SKM-1 treated with dmso at 0.1 percent for 144 hours (cell line): ENCODE measurements around the gene RABGAP1L.
"Not testable (repeated sequence)": the region's sequence is repeated elsewhere in the genome, so short reads cannot be mapped to it uniquely, and the experiment has no call there.

Source experiments
- DNase-seq: peaks from one replicate; lab custom pipeline; 2025; ENCODE audit not compliant: unreplicated experiment; lab: John Stamatoyannopoulos, UW

The RABGAP1L gene

DNA sequence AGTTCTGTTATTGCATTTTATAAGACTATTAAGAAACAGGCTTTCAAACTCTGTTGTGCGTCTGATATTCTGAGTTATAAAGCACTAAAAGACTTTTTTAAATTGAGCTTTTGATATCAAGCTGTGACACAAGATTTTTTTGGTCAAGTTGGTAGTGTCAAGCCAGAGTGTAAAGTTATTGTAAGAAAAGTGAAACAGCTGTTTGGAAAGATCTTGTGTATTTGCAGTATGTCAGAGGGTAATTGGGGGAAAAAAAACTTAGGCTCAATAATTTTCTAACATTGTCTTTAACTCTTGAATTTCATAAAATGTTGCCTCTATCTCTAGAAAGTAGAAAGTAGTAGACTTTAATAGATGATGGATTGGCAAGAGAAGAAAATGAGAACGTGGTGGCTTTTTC, 844.2 kb downstream of the RABGAP1L start:
- no peak for DNase-seq

GRCh38 chr1:175005085-175005783, 845.9 kb downstream of the RABGAP1L start:
- DNase-seq: no peak

DNA sequence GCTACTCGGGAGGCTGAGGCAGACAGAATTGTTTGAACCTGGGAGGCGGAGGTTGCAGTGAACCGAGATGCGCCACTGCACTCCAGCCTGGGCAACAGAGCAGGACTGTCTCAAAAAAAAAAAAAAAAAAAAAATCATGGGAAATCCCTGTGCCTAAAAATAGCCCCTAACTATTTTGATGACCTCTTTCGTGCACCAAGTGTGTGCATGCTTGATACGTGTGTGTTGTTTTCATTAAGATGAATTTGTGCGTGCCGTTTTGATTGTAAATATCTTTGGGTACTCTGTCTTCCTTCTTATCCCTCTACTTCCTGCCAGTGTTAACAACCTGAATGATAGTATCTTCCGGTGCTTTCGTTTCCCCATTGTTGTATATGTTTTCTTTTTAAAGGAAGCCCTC, 850.2 kb downstream of the RABGAP1L start:
- DNase-seq: no peak

DNA sequence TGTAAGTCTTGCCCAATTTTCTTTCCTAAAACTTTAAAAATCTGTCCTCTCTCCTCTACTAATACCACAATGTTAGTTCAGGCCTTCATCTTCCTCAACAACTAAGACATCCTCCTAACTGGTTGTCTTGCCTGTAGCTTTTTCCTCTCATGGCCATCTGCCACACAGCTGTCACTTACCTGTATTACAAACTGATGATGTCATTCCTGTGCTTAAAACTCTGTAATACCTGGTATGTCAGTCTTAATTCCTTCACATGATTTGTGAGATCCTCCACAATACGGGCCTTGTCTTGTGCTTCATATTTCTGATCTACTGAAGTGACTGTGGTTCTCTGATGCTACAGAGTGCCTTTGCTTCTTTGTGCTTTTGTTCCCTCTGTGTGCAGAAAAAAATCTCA, 854.1 kb downstream of the RABGAP1L start:
- no peak for DNase-seq

DNA sequence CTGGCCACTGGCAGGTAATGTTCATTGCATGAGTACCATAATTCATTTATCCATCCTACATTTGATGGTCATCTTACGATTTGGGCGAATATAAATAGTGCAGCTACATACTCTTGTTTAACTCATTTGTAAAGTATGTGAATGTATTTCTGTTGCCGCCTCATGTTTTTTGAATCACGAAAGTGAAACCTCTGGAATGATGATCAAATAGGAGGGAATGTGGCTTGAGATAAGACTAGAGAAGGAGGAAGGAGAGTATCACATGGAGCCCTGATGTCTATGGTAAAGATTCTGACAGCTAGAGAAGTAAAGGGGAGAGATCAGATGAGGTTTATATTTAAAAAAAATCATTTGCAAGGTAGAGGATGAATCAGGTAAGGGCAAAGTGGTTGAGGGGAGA, 855.9 kb downstream of the RABGAP1L start:
- no peak for DNase-seq

GRCh38 chr1:175019524-175019923, 860.2 kb downstream of the RABGAP1L start:
- no peak for DNase-seq

- DNase-seq: peak; percentile 99
Measured at GRCh38 chr1:175023043-175023921, 864.0 kb downstream of the RABGAP1L start, which contains the start of gene MRPS14. MRPS14 (minus strand) TSS chr1:175023425; CDS start chr1:175023408, 17 bp downstream.

- not testable (repeated sequence) for DNase-seq
Measured at GRCh38 chr1:175023922-175024242, 864.6 kb downstream of the RABGAP1L start.

DNA sequence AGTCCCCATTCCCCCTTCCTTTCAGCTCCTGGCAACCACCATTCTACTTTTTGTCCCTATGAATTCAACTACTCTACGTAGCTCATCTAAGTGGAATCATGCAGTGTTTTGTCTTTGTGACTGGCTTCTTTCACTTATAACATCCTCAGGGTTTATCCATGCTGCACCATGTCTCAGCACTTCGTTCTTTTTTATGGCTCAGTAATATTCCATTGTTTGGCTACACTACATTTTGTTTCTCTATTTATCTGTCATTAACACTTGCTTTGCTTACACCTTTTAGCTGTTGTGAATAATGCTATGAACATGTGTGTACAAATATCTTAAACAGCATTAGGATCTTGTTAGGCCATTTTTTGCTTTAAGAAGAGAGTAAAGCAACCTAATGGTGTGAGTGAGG, 865.5 kb downstream of the RABGAP1L start:
- no peak for DNase-seq

- DNase-seq: no peak
Measured at GRCh38 chr1:175033953-175034352, 874.6 kb downstream of the RABGAP1L start.

- DNase-seq: no peak
Measured at GRCh38 chr1:175034775-175035174, 875.5 kb downstream of the RABGAP1L start.

- DNase-seq: no peak
Measured at GRCh38 chr1:175035865-175036264, 876.5 kb downstream of the RABGAP1L start.

DNA sequence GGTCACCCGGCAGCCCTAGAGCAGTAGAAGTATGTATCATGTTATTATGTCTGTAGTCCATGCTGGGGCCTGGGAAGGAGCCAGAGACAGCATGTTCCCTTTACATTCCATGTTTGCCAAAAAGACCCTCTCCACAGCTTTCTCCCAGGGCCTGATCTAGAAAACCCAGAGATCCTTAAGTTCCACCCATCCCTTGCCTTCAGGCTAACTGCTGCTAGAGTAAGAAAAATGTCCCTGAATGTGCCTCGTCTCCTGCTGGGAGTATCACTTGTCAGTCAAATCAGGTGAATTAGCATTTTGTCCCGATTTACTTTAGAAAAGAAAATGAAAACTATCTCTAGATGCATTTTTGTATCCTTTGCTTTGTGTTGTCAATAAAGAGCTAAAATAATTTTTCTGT, 877.2 kb downstream of the RABGAP1L start:
- no peak for DNase-seq

GRCh38 chr1:175037416-175037815, 878.1 kb downstream of the RABGAP1L start:
- DNase-seq: no peak

GRCh38 chr1:175040324-175040879, 881.1 kb downstream of the RABGAP1L start:
- DNase-seq: no peak

GRCh38 chr1:175042650-175043049, 883.3 kb downstream of the RABGAP1L start:
- no peak for DNase-seq

DNA sequence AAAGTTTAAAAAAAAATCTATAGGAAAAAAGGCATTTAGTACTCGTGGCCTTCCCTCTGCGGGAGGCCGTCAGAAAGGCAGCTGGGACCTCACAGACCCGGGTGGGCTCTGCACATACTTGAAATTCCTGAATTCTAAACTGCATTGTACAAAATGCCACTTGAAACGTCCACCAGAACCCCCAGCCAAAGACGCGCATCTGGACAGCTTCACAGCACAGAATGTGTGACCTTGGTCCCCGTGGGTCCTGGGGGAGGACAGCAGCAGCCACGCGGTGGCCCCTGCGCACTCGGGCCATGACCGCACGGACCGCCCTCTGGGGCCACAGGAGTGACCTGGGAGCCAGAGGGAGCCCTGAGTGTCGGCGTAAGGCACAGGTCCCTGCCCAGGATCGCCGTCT, 884.5 kb downstream of the RABGAP1L start:
- no peak for DNase-seq

GRCh38 chr1:175044591-175044990, 885.3 kb downstream of the RABGAP1L start:
- not testable (repeated sequence) for DNase-seq
